Thyroid gland (tissue), 4 donors: ENCODE results near the gene SOCS7. TPM values are rescaled to one million over a fixed set of nuclear protein-coding genes. Genes with fewer than 3 reads are reported as not detected.
"Not testable (repeated sequence)": the region's sequence is repeated elsewhere in the genome, so short reads cannot be mapped to it uniquely, and the experiment has no call there.

ENCODE experiments used
- DNase-seq, 2 donors: peaks; one replicate each; pipeline ENCODE4 v3.0.0-alpha.2; 2019
- H3K27ac ChIP-seq, 3 donors: fragments of 200-600 bp; sonication (generic); 1 replicate in 2 of 3; 2 replicates in 1 of 3; pipeline ENCODE4 v1.5.1; 2016 to 2019; ENCODE audit warnings: mild to moderate bottlenecking in 1 of 3, moderate library complexity in 1 of 3
- H3K27me3 ChIP-seq: fragments of 200-600 bp; sonication (generic); one replicate; pipeline ENCODE4 v1.5.1; 2019
- H3K36me3 ChIP-seq, 2 donors: fragments of 200-600 bp; sonication (generic); one replicate each; pipeline ENCODE4 v1.5.1; 2016 to 2019
- H3K4me1 ChIP-seq, 2 donors: fragments of 200-600 bp; sonication (generic); one replicate each; pipeline ENCODE4 v1.5.1; 2017 to 2019
- H3K4me3 ChIP-seq, 3 donors: fragments of 200-600 bp; sonication (generic); replicated peaks in 1 of 3; 1 replicate in 2 of 3; 2 replicates in 1 of 3; pipeline ENCODE4 v1.5.1; 2016; ENCODE audit warnings: mild to moderate bottlenecking in 1 of 3
- H3K9me3 ChIP-seq: fragments of 200-600 bp; sonication (generic); one replicate; pipeline ENCODE4 v1.5.1; 2017
- CTCF ChIP-seq, 6 experiments: fragments of 200-600 bp in 3 of 6; fragments of 450-650 bp in 3 of 6; sonication (generic) in 3 of 6; IDR thresholded peaks; one replicate each; pipeline ENCODE4 v1.5.1; 2016 to 2019; ENCODE audit warnings: antibody characterized with exemption in 6 of 6, mild to moderate bottlenecking in 2 of 6, inconsistent platforms in 1 of 6, moderate library complexity in 1 of 6
- POLR2A ChIP-seq, 2 donors: fragments of 450-650 bp; IDR thresholded peaks; one replicate each; pipeline ENCODE4 v1.6.1; 2017; ENCODE audit warnings: antibody characterized with exemption in 2 of 2, mild to moderate bottlenecking in 2 of 2, moderate library complexity in 1 of 2
- WGBS, 2 donors: methylation state at CpG; one replicate each; pipeline ENCODE4 v1.1.5; 2017; 5-methylcytosine and 5-hydroxymethylcytosine counted together
- intact Hi-C: fragments of 100-400 bp; cut with DNase I; formaldehyde crosslinking; loops from one replicate; pipeline ENCODE4 v1.15.1; 2023
- total RNA-seq, 4 donors: library from RNA; depleted of rRNA; stranded (reverse); fragments of >200 nt; gene quantifications; one replicate each; pipeline ENCODE4 v1.2.3, GENCODE V29; 2016

The SOCS7 gene
- total RNA-seq, 4 donors from 2014 or later, result 17.1 to 22.3 (median 20.1) TPM

GRCh38 chr17:38435795-38436194 lies 84.2 kb downstream of the SOCS7 start:
- Histone ChIP-seq H3K9me3 (no peaks in the 10 kb centered on the region), H3K27me3 (no peaks in the 10 kb centered on the region), H3K27ac (no peak overlapping the region), H3K4me3 (no peak overlapping the region), H3K36me3 (no peaks in the 10 kb centered on the region), H3K4me1 (no peaks in the 10 kb centered on the region)
- no peak for DNase-seq
- WGBS, 2 donors, result 74 to 79% methylated on average over 9 of the region's 9 CpGs
- intact Hi-C loops, result no loop called here
- TF ChIP-seq POLR2A (IDR thresholded peaks at IDR 0.05) (no peak), CTCF (IDR thresholded peaks at IDR 0.05) (no peak)

- no peak for DNase-seq
- intact Hi-C loops, result no loop called here
- Histone ChIP-seq H3K9me3 (no peaks in the 10 kb centered on the region), H3K4me1 (no peaks in the 10 kb centered on the region), H3K4me3 (no peak overlapping the region), H3K27ac (no peak overlapping the region), H3K27me3 (no peaks in the 10 kb centered on the region), H3K36me3 (no peaks in the 10 kb centered on the region)
- TF ChIP-seq CTCF (IDR thresholded peaks at IDR 0.05), result no peak
- TF ChIP-seq POLR2A (IDR thresholded peaks at IDR 0.05), result no peak
- 62 to 78% methylated on average over 11 of the region's 11 CpGs for WGBS, 2 donors
Measured at GRCh38 chr17:38436386-38436785, 84.7 kb downstream of the SOCS7 start.

GRCh38 chr17:38437313-38437712 lies 85.7 kb downstream of the SOCS7 start:
- H3K27me3 ChIP-seq, H3K9me3 ChIP-seq, H3K4me3 ChIP-seq, H3K4me1 ChIP-seq, H3K27ac ChIP-seq, H3K36me3 ChIP-seq, intact Hi-C loops, DNase-seq: not testable (repeated sequence)
- WGBS, 2 donors, result 100% methylated on average over 1 of the region's 1 CpG

- intact Hi-C loops, result no loop called here
- Histone ChIP-seq H3K4me1 (no peaks in the 10 kb centered on the region), H3K27me3 (no peaks in the 10 kb centered on the region), H3K27ac (no peak overlapping the region), H3K9me3 (no peaks in the 10 kb centered on the region), H3K4me3 (no peak overlapping the region), H3K36me3 (no peaks in the 10 kb centered on the region)
- WGBS, 2 donors, result 90 to 91% methylated on average over 5 of the region's 5 CpGs
- no peak for DNase-seq
- TF ChIP-seq POLR2A (IDR thresholded peaks at IDR 0.05) (no peak), CTCF (IDR thresholded peaks at IDR 0.05) (no peak)
Measured at GRCh38 chr17:38439436-38439835, 87.8 kb downstream of the SOCS7 start.

DNA sequence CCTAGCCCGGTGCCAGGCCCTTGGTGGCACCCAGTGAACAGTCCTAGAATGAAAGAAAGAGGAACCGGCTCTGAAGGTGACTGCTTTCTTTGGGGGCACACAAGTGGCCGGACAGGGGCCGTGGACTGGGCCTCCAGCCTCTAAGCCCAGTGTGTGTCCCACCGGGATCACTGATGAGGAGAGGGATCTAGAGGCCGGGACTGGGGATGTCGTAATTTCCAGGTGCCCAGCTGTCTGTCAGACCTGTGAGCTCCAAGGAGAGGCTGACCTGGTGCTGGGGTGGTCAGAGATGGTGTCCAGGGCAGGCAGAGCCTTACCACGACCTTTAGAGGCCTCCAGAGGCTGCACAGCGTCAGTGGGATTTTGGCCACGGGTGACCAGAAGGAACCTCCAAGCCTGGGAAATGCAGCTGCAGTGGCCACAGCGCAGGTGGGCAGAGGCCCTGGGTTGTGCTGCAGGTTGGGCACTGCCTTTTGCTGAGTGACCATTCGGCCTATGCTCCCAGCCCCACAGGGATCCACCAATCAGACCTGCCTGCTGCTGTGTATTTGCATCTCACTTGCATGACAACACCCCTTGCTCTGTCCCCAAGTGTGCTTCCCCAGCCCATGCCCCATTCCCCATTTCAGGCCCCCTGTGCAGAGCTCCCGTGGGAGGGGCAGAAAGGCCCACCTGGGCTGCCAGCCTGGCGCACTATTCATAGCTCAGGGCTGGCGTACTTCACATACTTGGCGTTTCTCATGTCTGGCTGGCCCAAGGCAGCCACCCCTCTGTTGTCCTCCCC lies 89.2 kb downstream of the SOCS7 start:
- Histone ChIP-seq H3K4me1 (no peaks in the 10 kb centered on the region), H3K27me3 (no peaks in the 10 kb centered on the region), H3K36me3 (no peaks in the 10 kb centered on the region), H3K9me3 (no peaks in the 10 kb centered on the region), H3K27ac (no peak overlapping the region), H3K4me3 (no peak overlapping the region)
- 78 to 79% methylated on average over 14 to 16 of the region's 16 CpGs for WGBS, 2 donors
- intact Hi-C loops, result loop anchor here (5.0 kb wide), 1 partner anchor 46 kb away; no protein-coding TSS in a partner anchor
- DNase-seq, result no peak
- TF ChIP-seq POLR2A (IDR thresholded peaks at IDR 0.05) (no peak), CTCF (IDR thresholded peaks at IDR 0.05) (no peak)
